Measurements from ENCODE around the gene TTC7B.

TTC7B gene

GRCh38 chr14:90596733-90597132 lies 219.5 kb downstream of the TTC7B start:
- Histone ChIP-seq H3K14ac (ENCODE audit: low read length) (no peak overlapping the region), H4K8ac (ENCODE audit: low read depth, low read length) (no peak overlapping the region), H3K18ac (ENCODE audit: low read length) (no peak overlapping the region), H3K36me3 (replicated peaks in 1 of 2; ENCODE audit: control insufficient read depth in 2 of 2, insufficient read depth in 2 of 2, low read length in 2 of 2) (peaks cover 0 to under 1% of the 10 kb centered on the region in 2 donors), H3K4me3 (ENCODE audit: low read length in 2 of 2) (no peak overlapping the region), H3K27me3 (ENCODE audit: control insufficient read depth in 3 of 3, insufficient read depth in 3 of 3, low read depth in 1 of 3, low read length in 3 of 3) (no peaks in the 10 kb centered on the region), H3K79me1 (ENCODE audit: low read depth, low read length) (no peaks in the 10 kb centered on the region), H3K23ac (ENCODE audit: low read depth, low read length, poor library complexity) (no peak overlapping the region), H3K4ac (ENCODE audit: low read length) (no peak overlapping the region), H2BK120ac (ENCODE audit: low read depth, low read length) (no peak overlapping the region), H3K4me1 (ENCODE audit: control insufficient read depth in 2 of 2, insufficient read depth in 1 of 2, low read depth in 1 of 2, low read length in 2 of 2) (peaks cover 4 to 5% of the 10 kb centered on the region in 2 donors), H3K9ac (ENCODE audit: low read depth, low read length, poor library complexity) (no peak overlapping the region), H2AK5ac (ENCODE audit: low read depth, low read length) (no peak overlapping the region), H3K9me3 (replicated peaks in 1 of 2; ENCODE audit: control insufficient read depth in 2 of 2, insufficient read depth in 1 of 2, low read depth in 1 of 2, low read length in 2 of 2) (no peaks in the 10 kb centered on the region), H2BK5ac (ENCODE audit: low read length) (no peak overlapping the region), H2BK15ac (ENCODE audit: low read length) (no peak overlapping the region), H3K27ac (replicated peaks; ENCODE audit: low read length) (no peak overlapping the region), H2AFZ (ENCODE audit: low read length) (no peak overlapping the region), H3K4me2 (ENCODE audit: insufficient read depth, low read length, poor library complexity, severe bottlenecking) (no peak overlapping the region), H2BK12ac (ENCODE audit: low read length) (no peak overlapping the region), H4K91ac (ENCODE audit: low read depth, low read length, poor library complexity) (no peak overlapping the region)
- no peak for DNase-seq (ENCODE audit: low spot score)
- WGBS, 2 donors (ENCODE audit: extremely low coverage in 2 of 2, insufficient read length in 2 of 2, insufficient replicate concordance in 1 of 2), result no CpG with 5 or more reads among the region's 8 CpGs

GRCh38 chr14:90593254-90594040 lies 222.8 kb downstream of the TTC7B start:
- no CpG with 5 or more reads among the region's 25 CpGs for WGBS, 2 donors (ENCODE audit: extremely low coverage in 2 of 2, insufficient read length in 2 of 2, insufficient replicate concordance in 1 of 2)
- Histone ChIP-seq H2AK5ac (ENCODE audit: low read depth, low read length) (peak overlapping the region; percentile 37), H3K79me1 (ENCODE audit: low read depth, low read length) (no peaks in the 10 kb centered on the region)

GRCh38 chr14:90592655-90593054 lies 223.6 kb downstream of the TTC7B start:
- H3K27ac ChIP-seq (replicated peaks; ENCODE audit: low read length), result no peak overlapping the region
- no peak overlapping the region for H3K23ac ChIP-seq (ENCODE audit: low read depth, low read length, poor library complexity)
- H4K91ac ChIP-seq (ENCODE audit: low read depth, low read length, poor library complexity), result no peak overlapping the region
- no peak overlapping the region for H2BK5ac ChIP-seq (ENCODE audit: low read length)
- no peak overlapping the region for H3K18ac ChIP-seq (ENCODE audit: low read length)
- no peak for DNase-seq (ENCODE audit: low spot score)
- H3K4me2 ChIP-seq (ENCODE audit: insufficient read depth, low read length, poor library complexity, severe bottlenecking), result no peak overlapping the region
- H3K4me1 ChIP-seq (ENCODE audit: control insufficient read depth in 2 of 2, insufficient read depth in 1 of 2, low read depth in 1 of 2, low read length in 2 of 2), result peaks cover 0 to 2% of the 10 kb centered on the region in 2 donors
- no peak overlapping the region for H2BK15ac ChIP-seq (ENCODE audit: low read length)
- no peak overlapping the region for H3K4me3 ChIP-seq (ENCODE audit: low read length in 2 of 2)
- no peak overlapping the region for H4K8ac ChIP-seq (ENCODE audit: low read depth, low read length)
- no peak overlapping the region for H2AK5ac ChIP-seq (ENCODE audit: low read depth, low read length)
- no peak overlapping the region for H3K14ac ChIP-seq (ENCODE audit: low read length)
- H3K36me3 ChIP-seq (replicated peaks in 1 of 2; ENCODE audit: control insufficient read depth in 2 of 2, insufficient read depth in 2 of 2, low read length in 2 of 2), result peaks cover 0 to 14% of the 10 kb centered on the region in 2 donors
- no CpG with 5 or more reads among the region's 3 CpGs for WGBS, 2 donors (ENCODE audit: extremely low coverage in 2 of 2, insufficient read length in 2 of 2, insufficient replicate concordance in 1 of 2)
- no peaks in the 10 kb centered on the region for H3K27me3 ChIP-seq (ENCODE audit: control insufficient read depth in 3 of 3, insufficient read depth in 3 of 3, low read depth in 1 of 3, low read length in 3 of 3)
- no peak overlapping the region for H2BK120ac ChIP-seq (ENCODE audit: low read depth, low read length)
- no peak overlapping the region for H2AFZ ChIP-seq (ENCODE audit: low read length)
- H2BK12ac ChIP-seq (ENCODE audit: low read length), result no peak overlapping the region
- no peaks in the 10 kb centered on the region for H3K9me3 ChIP-seq (replicated peaks in 1 of 2; ENCODE audit: control insufficient read depth in 2 of 2, insufficient read depth in 1 of 2, low read depth in 1 of 2, low read length in 2 of 2)
- H3K79me1 ChIP-seq (ENCODE audit: low read depth, low read length), result no peaks in the 10 kb centered on the region
- no peak overlapping the region for H3K4ac ChIP-seq (ENCODE audit: low read length)
- H3K9ac ChIP-seq (ENCODE audit: low read depth, low read length, poor library complexity), result no peak overlapping the region

More at GRCh38 chr14:90593254-90594040, 222.8 kb downstream of the TTC7B start:
- H3K18ac ChIP-seq (ENCODE audit: low read length), result peak overlapping the region; percentile 45
- H3K36me3 ChIP-seq (replicated peaks in 1 of 2; ENCODE audit: control insufficient read depth in 2 of 2, insufficient read depth in 2 of 2, low read length in 2 of 2), result peaks cover 0 to 14% of the 10 kb centered on the region in 2 donors
- no peak overlapping the region for H2BK15ac ChIP-seq (ENCODE audit: low read length)
- DNase-seq (ENCODE audit: low spot score), result no peak
- H2BK5ac ChIP-seq (ENCODE audit: low read length), result peak overlapping the region; percentile 50
- H4K91ac ChIP-seq (ENCODE audit: low read depth, low read length, poor library complexity), result no peak overlapping the region
- H3K4me2 ChIP-seq (ENCODE audit: insufficient read depth, low read length, poor library complexity, severe bottlenecking), result no peak overlapping the region
- H3K4me3 ChIP-seq (ENCODE audit: low read length in 2 of 2), result no peak overlapping the region
- peak overlapping the region; percentile 53 for H2BK120ac ChIP-seq (ENCODE audit: low read depth, low read length)
- H2BK12ac ChIP-seq (ENCODE audit: low read length), result no peak overlapping the region
- H3K4ac ChIP-seq (ENCODE audit: low read length), result no peak overlapping the region
- peaks cover 0 to 2% of the 10 kb centered on the region in 2 donors for H3K4me1 ChIP-seq (ENCODE audit: control insufficient read depth in 2 of 2, insufficient read depth in 1 of 2, low read depth in 1 of 2, low read length in 2 of 2)
- no peak overlapping the region for H2AFZ ChIP-seq (ENCODE audit: low read length)
- peak overlapping the region; percentile 20 for H3K23ac ChIP-seq (ENCODE audit: low read depth, low read length, poor library complexity)
- H3K9me3 ChIP-seq (replicated peaks in 1 of 2; ENCODE audit: control insufficient read depth in 2 of 2, insufficient read depth in 1 of 2, low read depth in 1 of 2, low read length in 2 of 2), result no peaks in the 10 kb centered on the region
- H3K27me3 ChIP-seq (ENCODE audit: control insufficient read depth in 3 of 3, insufficient read depth in 3 of 3, low read depth in 1 of 3, low read length in 3 of 3), result no peaks in the 10 kb centered on the region
- no peak overlapping the region for H3K27ac ChIP-seq (replicated peaks; ENCODE audit: low read length)
- H3K14ac ChIP-seq (ENCODE audit: low read length), result no peak overlapping the region
- no peak overlapping the region for H4K8ac ChIP-seq (ENCODE audit: low read depth, low read length)
- H3K9ac ChIP-seq (ENCODE audit: low read depth, low read length, poor library complexity), result no peak overlapping the region

- Histone ChIP-seq H2AK5ac (ENCODE audit: low read depth, low read length) (no peak overlapping the region), H3K27ac (replicated peaks; ENCODE audit: low read length) (no peak overlapping the region), H3K79me1 (ENCODE audit: low read depth, low read length) (no peaks in the 10 kb centered on the region)
Measured at GRCh38 chr14:90587918-90588317, 228.3 kb downstream of the TTC7B start.

More at GRCh38 chr14:90587918-90588317, 228.3 kb downstream of the TTC7B start:
- Histone ChIP-seq H2BK12ac (ENCODE audit: low read length) (no peak overlapping the region), H3K27me3 (ENCODE audit: control insufficient read depth in 3 of 3, insufficient read depth in 3 of 3, low read depth in 1 of 3, low read length in 3 of 3) (no peaks in the 10 kb centered on the region), H4K91ac (ENCODE audit: low read depth, low read length, poor library complexity) (no peak overlapping the region), H3K36me3 (replicated peaks in 1 of 2; ENCODE audit: control insufficient read depth in 2 of 2, insufficient read depth in 2 of 2, low read length in 2 of 2) (peaks cover 0 to 14% of the 10 kb centered on the region in 2 donors), H3K4me2 (ENCODE audit: insufficient read depth, low read length, poor library complexity, severe bottlenecking) (no peak overlapping the region), H3K4ac (ENCODE audit: low read length) (peak overlapping the region; percentile 60), H2BK15ac (ENCODE audit: low read length) (no peak overlapping the region), H2BK5ac (ENCODE audit: low read length) (no peak overlapping the region), H2AFZ (ENCODE audit: low read length) (no peak overlapping the region), H3K18ac (ENCODE audit: low read length) (peak overlapping the region; percentile 54), H3K9ac (ENCODE audit: low read depth, low read length, poor library complexity) (no peak overlapping the region), H3K14ac (ENCODE audit: low read length) (peak overlapping the region; percentile 95), H3K9me3 (replicated peaks in 1 of 2; ENCODE audit: control insufficient read depth in 2 of 2, insufficient read depth in 1 of 2, low read depth in 1 of 2, low read length in 2 of 2) (no peaks in the 10 kb centered on the region), H3K4me1 (ENCODE audit: control insufficient read depth in 2 of 2, insufficient read depth in 1 of 2, low read depth in 1 of 2, low read length in 2 of 2) (peaks cover 0 to 13% of the 10 kb centered on the region in 2 donors), H2BK120ac (ENCODE audit: low read depth, low read length) (no peak overlapping the region), H3K23ac (ENCODE audit: low read depth, low read length, poor library complexity) (no peak overlapping the region), H3K4me3 (ENCODE audit: low read length in 2 of 2) (no peak overlapping the region), H4K8ac (ENCODE audit: low read depth, low read length) (no peak overlapping the region)
- WGBS, 2 donors (ENCODE audit: extremely low coverage in 2 of 2, insufficient read length in 2 of 2, insufficient replicate concordance in 1 of 2), result no CpG with 5 or more reads among the region's 10 CpGs
- DNase-seq (ENCODE audit: low spot score), result no peak
